BLaER1 (cell line): ENCODE measurements around the gene AGAP3.

Experiments used
- H3K27ac ChIP-seq: shearing (Covaris generic); formaldehyde crosslinking; 2 replicates; pipeline ENCODE4 v1.8.1; 2022
- H3K27me3 ChIP-seq: shearing (Covaris generic); formaldehyde crosslinking; 2 replicates; pipeline ENCODE4 v1.8.1; 2022
- H3K36me3 ChIP-seq: shearing (Covaris generic); formaldehyde crosslinking; 2 replicates; pipeline ENCODE4 v1.8.1; 2022
- H3K4me1 ChIP-seq: shearing (Covaris generic); formaldehyde crosslinking; 2 replicates; pipeline ENCODE4 v1.8.1; 2022
- H3K4me2 ChIP-seq: shearing (Covaris generic); formaldehyde crosslinking; 2 replicates; pipeline ENCODE4 v1.8.1; 2022
- H3K4me3 ChIP-seq: shearing (Covaris generic); formaldehyde crosslinking; 2 replicates; pipeline ENCODE4 v1.8.1; 2022
- H3K9ac ChIP-seq: shearing (Covaris generic); formaldehyde crosslinking; 2 replicates; pipeline ENCODE4 v1.8.1; 2022
- H3K9me3 ChIP-seq: shearing (Covaris generic); formaldehyde crosslinking; 2 replicates; pipeline ENCODE4 v1.8.1; 2022
- H4K20me1 ChIP-seq: shearing (Covaris generic); formaldehyde crosslinking; 2 replicates; pipeline ENCODE4 v1.8.1; 2022
- Cebpa-rat ChIP-seq: shearing (Covaris generic); IDR thresholded peaks from 2 replicates; pipeline ENCODE4 v1.8.1; 2022

The AGAP3 gene

GRCh38 chr7:151062399-151063211, 23.7 kb upstream of the AGAP3 start:
- H3K4me3 ChIP-seq = no peak overlapping the region
- H3K36me3 ChIP-seq = peaks cover 57% of the 10 kb centered on the region
- no peak for TF ChIP-seq Cebpa-rat
- peaks cover 59% of the 10 kb centered on the region for H4K20me1 ChIP-seq
- H3K4me2 ChIP-seq = no peak overlapping the region
- H3K9ac ChIP-seq = no peak overlapping the region
- no peak overlapping the region for H3K27ac ChIP-seq
- peaks cover 33% of the 10 kb centered on the region for H3K4me1 ChIP-seq
- no peaks in the 10 kb centered on the region for H3K27me3 ChIP-seq
- no peaks in the 10 kb centered on the region for H3K9me3 ChIP-seq

GRCh38 chr7:151063212-151063561, 23.1 kb upstream of the AGAP3 start:
- H3K27ac ChIP-seq = no peak overlapping the region
- no peak overlapping the region for H3K9ac ChIP-seq
- no peak overlapping the region for H3K4me3 ChIP-seq
- H3K4me1 ChIP-seq = peaks cover 32% of the 10 kb centered on the region
- no peak overlapping the region for H3K4me2 ChIP-seq
- TF ChIP-seq Cebpa-rat = no peak
- peaks cover 62% of the 10 kb centered on the region for H3K36me3 ChIP-seq
- H4K20me1 ChIP-seq = peaks cover 64% of the 10 kb centered on the region
- no peaks in the 10 kb centered on the region for H3K9me3 ChIP-seq
- H3K27me3 ChIP-seq = no peaks in the 10 kb centered on the region

- Histone ChIP-seq H3K36me3 (peaks cover 75% of the 10 kb centered on the region), H3K4me1 (peaks cover 22% of the 10 kb centered on the region), H4K20me1 (peaks cover 64% of the 10 kb centered on the region), H3K4me2 (no peak overlapping the region), H3K9ac (no peak overlapping the region), H3K27me3 (no peaks in the 10 kb centered on the region), H3K9me3 (no peaks in the 10 kb centered on the region), H3K27ac (no peak overlapping the region), H3K4me3 (no peak overlapping the region)
- no peak for TF ChIP-seq Cebpa-rat
These were observed 21.8 kb upstream of the AGAP3 start for GRCh38 chr7:151064454-151064853.

- Histone ChIP-seq H3K4me3 (no peak overlapping the region), H3K27ac (no peak overlapping the region), H3K9ac (no peak overlapping the region), H4K20me1 (peaks cover 64% of the 10 kb centered on the region), H3K9me3 (no peaks in the 10 kb centered on the region), H3K4me2 (no peak overlapping the region), H3K4me1 (peaks cover 22% of the 10 kb centered on the region), H3K36me3 (peaks cover 80% of the 10 kb centered on the region), H3K27me3 (no peaks in the 10 kb centered on the region)
- TF ChIP-seq Cebpa-rat = no peak
These were observed 21.3 kb upstream of the AGAP3 start for GRCh38 chr7:151064993-151065392.

- H3K4me2 ChIP-seq = no peak overlapping the region
- H3K4me1 ChIP-seq = peaks cover 19% of the 10 kb centered on the region
- H3K27ac ChIP-seq = no peak overlapping the region
- peaks cover 86% of the 10 kb centered on the region for H3K36me3 ChIP-seq
- no peaks in the 10 kb centered on the region for H3K27me3 ChIP-seq
- peaks cover 59% of the 10 kb centered on the region for H4K20me1 ChIP-seq
- no peak for TF ChIP-seq Cebpa-rat
- H3K9me3 ChIP-seq = no peaks in the 10 kb centered on the region
- H3K4me3 ChIP-seq = no peak overlapping the region
- no peak overlapping the region for H3K9ac ChIP-seq
These were observed 20.8 kb upstream of the AGAP3 start for GRCh38 chr7:151065516-151065915.

- H3K4me3 ChIP-seq = no peak overlapping the region
- H3K9ac ChIP-seq = no peak overlapping the region
- H3K27me3 ChIP-seq = no peaks in the 10 kb centered on the region
- H3K4me2 ChIP-seq = no peak overlapping the region
- H3K9me3 ChIP-seq = no peaks in the 10 kb centered on the region
- peaks cover 95% of the 10 kb centered on the region for H3K36me3 ChIP-seq
- peaks cover 10% of the 10 kb centered on the region for H3K4me1 ChIP-seq
- H4K20me1 ChIP-seq = peaks cover 56% of the 10 kb centered on the region
- no peak overlapping the region for H3K27ac ChIP-seq
- TF ChIP-seq Cebpa-rat = no peak
These were observed 19.9 kb upstream of the AGAP3 start for GRCh38 chr7:151066273-151066974.

GRCh38 chr7:151068069-151068773, 18.1 kb upstream of the AGAP3 start:
- Histone ChIP-seq H3K4me3 (no peak overlapping the region), H3K9me3 (no peaks in the 10 kb centered on the region), H3K27ac (no peak overlapping the region), H3K9ac (no peak overlapping the region), H3K36me3 (peaks cover 100% of the 10 kb centered on the region), H3K4me2 (no peak overlapping the region), H4K20me1 (peaks cover 41% of the 10 kb centered on the region), H3K27me3 (no peaks in the 10 kb centered on the region), H3K4me1 (no peaks in the 10 kb centered on the region)
- no peak for TF ChIP-seq Cebpa-rat

- Histone ChIP-seq H3K4me2 (no peak overlapping the region), H4K20me1 (peaks cover 42% of the 10 kb centered on the region), H3K27me3 (no peaks in the 10 kb centered on the region), H3K27ac (no peak overlapping the region), H3K4me3 (no peak overlapping the region), H3K36me3 (peaks cover 100% of the 10 kb centered on the region), H3K9ac (no peak overlapping the region), H3K4me1 (no peaks in the 10 kb centered on the region), H3K9me3 (no peaks in the 10 kb centered on the region)
- no peak for TF ChIP-seq Cebpa-rat
These were observed 16.3 kb upstream of the AGAP3 start for GRCh38 chr7:151069841-151070573.

GRCh38 chr7:151070574-151070960, 15.7 kb upstream of the AGAP3 start:
- peaks cover 100% of the 10 kb centered on the region for H3K36me3 ChIP-seq
- H3K27me3 ChIP-seq = no peaks in the 10 kb centered on the region
- no peaks in the 10 kb centered on the region for H3K9me3 ChIP-seq

More at GRCh38 chr7:151070574-151070960, 15.7 kb upstream of the AGAP3 start:
- Histone ChIP-seq H4K20me1 (peaks cover 42% of the 10 kb centered on the region), H3K4me2 (no peak overlapping the region), H3K27ac (no peak overlapping the region), H3K9ac (no peak overlapping the region), H3K4me1 (no peaks in the 10 kb centered on the region), H3K4me3 (no peak overlapping the region)
- no peak for TF ChIP-seq Cebpa-rat
